Stromal cell of bone marrow (primary cell): ENCODE results near the gene SPOCK1.
"Not testable (repeated sequence)": the region's sequence is repeated elsewhere in the genome, so short reads cannot be mapped to it uniquely, and the experiment has no call there.

ENCODE experiments used
- DNase-seq: peaks from one replicate; pipeline ENCODE4 v3.0.0-alpha.2; 2012; ENCODE audit warnings: low read depth

Gene SPOCK1

GRCh38 chr5:137019229-137019628 lies 479.9 kb downstream of the SPOCK1 start:
- DNase-seq, result no peak

GRCh38 chr5:137016783-137017324 lies 482.3 kb downstream of the SPOCK1 start:
- no peak for DNase-seq

- DNase-seq, result no peak
These were observed 483.5 kb downstream of the SPOCK1 start for GRCh38 chr5:137015540-137016116.

GRCh38 chr5:137014731-137015130 lies 484.4 kb downstream of the SPOCK1 start:
- no peak for DNase-seq

- no peak for DNase-seq
These were observed 488.9 kb downstream of the SPOCK1 start for GRCh38 chr5:137010226-137010625.

GRCh38 chr5:137004279-137004678 lies 494.8 kb downstream of the SPOCK1 start:
- no peak for DNase-seq

- no peak for DNase-seq
These were observed 498.0 kb downstream of the SPOCK1 start for GRCh38 chr5:137001026-137001569.

GRCh38 chr5:136999787-137000186 lies 499.3 kb downstream of the SPOCK1 start:
- DNase-seq, result no peak

GRCh38 chr5:136998854-136999357 lies 500.2 kb downstream of the SPOCK1 start:
- DNase-seq, result no peak

- DNase-seq, result no peak
These were observed 505.0 kb downstream of the SPOCK1 start for GRCh38 chr5:136994154-136994553.

- DNase-seq, result no peak
These were observed 506.2 kb downstream of the SPOCK1 start for GRCh38 chr5:136992796-136993489.

GRCh38 chr5:136985785-136986475 lies 513.2 kb downstream of the SPOCK1 start:
- DNase-seq, result no peak

- no peak for DNase-seq
These were observed 514.2 kb downstream of the SPOCK1 start for GRCh38 chr5:136984772-136985446.

- no peak for DNase-seq
These were observed 517.2 kb downstream of the SPOCK1 start for GRCh38 chr5:136981936-136982335.

- no peak for DNase-seq
These were observed 520.0 kb downstream of the SPOCK1 start for GRCh38 chr5:136979131-136979530.

- no peak for DNase-seq
These were observed 535.6 kb downstream of the SPOCK1 start for GRCh38 chr5:136963504-136963903.

- no peak for DNase-seq
These were observed 541.7 kb downstream of the SPOCK1 start for GRCh38 chr5:136957428-136957827.

- not testable (repeated sequence) for DNase-seq
These were observed 545.0 kb downstream of the SPOCK1 start for GRCh38 chr5:136954142-136954541.

GRCh38 chr5:136953346-136954069 lies 545.6 kb downstream of the SPOCK1 start:
- not testable (repeated sequence) for DNase-seq

- no peak for DNase-seq
These were observed 571.6 kb downstream of the SPOCK1 start for GRCh38 chr5:136927571-136927970.

- no peak for DNase-seq
These were observed 573.1 kb downstream of the SPOCK1 start for GRCh38 chr5:136926073-136926472.
